GM19043 (cell line): ENCODE measurements around the gene RAB9A.

Source experiments
- ATAC-seq: cut with Tn5 transposase; IDR thresholded peaks from one replicate; pipeline ENCODE4 v1.9.1; 2021; ENCODE audit warnings: low read depth; ENCODE audit not compliant: unreplicated experiment

The RAB9A gene

GRCh38 chrX:13741695-13742094 lies 52.8 kb downstream of the RAB9A start:
- no peak for ATAC-seq

- peak; percentile 94 for ATAC-seq
These were observed 53.7 kb downstream of the RAB9A start for GRCh38 chrX:13742397-13743176.

GRCh38 chrX:13747836-13748235 lies 58.9 kb downstream of the RAB9A start:
- ATAC-seq, result no peak

GRCh38 chrX:13748486-13748885 lies 59.6 kb downstream of the RAB9A start:
- no peak for ATAC-seq

GRCh38 chrX:13750204-13750603 lies 61.3 kb downstream of the RAB9A start:
- ATAC-seq, result no peak

GRCh38 chrX:13750812-13751211 lies 61.9 kb downstream of the RAB9A start:
- no peak for ATAC-seq

GRCh38 chrX:13752141-13752540 lies 63.2 kb downstream of the RAB9A start:
- ATAC-seq, result no peak

GRCh38 chrX:13752646-13753045 lies 63.7 kb downstream of the RAB9A start:
- peak; percentile 67 for ATAC-seq

GRCh38 chrX:13754765-13755164 lies 65.8 kb downstream of the RAB9A start:
- no peak for ATAC-seq

GRCh38 chrX:13755254-13755653 lies 66.3 kb downstream of the RAB9A start:
- no peak for ATAC-seq

- ATAC-seq, result no peak
These were observed 67.5 kb downstream of the RAB9A start for GRCh38 chrX:13756381-13756780.

GRCh38 chrX:13759152-13759718 lies 70.3 kb downstream of the RAB9A start:
- ATAC-seq, result peak; percentile 59
